Measurements from ENCODE around the gene NR3C2.

Gene NR3C2

GRCh38 chr4:148266240-148266639, 176.0 kb downstream of the NR3C2 start:
- no peak for DNase-seq

GRCh38 chr4:148265627-148266026, 176.6 kb downstream of the NR3C2 start:
- DNase-seq, result no peak

GRCh38 chr4:148263802-148264201, 178.4 kb downstream of the NR3C2 start:
- no peak for DNase-seq

GRCh38 chr4:148263127-148263526, 179.1 kb downstream of the NR3C2 start:
- no peak for DNase-seq

- DNase-seq, result no peak
Observed at GRCh38 chr4:148261848-148262247, 180.4 kb downstream of the NR3C2 start.

- no peak for DNase-seq
Observed at GRCh38 chr4:148259841-148260240, 182.4 kb downstream of the NR3C2 start.

GRCh38 chr4:148258535-148258934, 183.7 kb downstream of the NR3C2 start:
- DNase-seq, result peak in 3 of 58 donors; percentile 2 to 19 (median 15)

- no peak for DNase-seq
Observed at GRCh38 chr4:148255344-148255720, 186.9 kb downstream of the NR3C2 start.

GRCh38 chr4:148254621-148255343, 187.4 kb downstream of the NR3C2 start:
- DNase-seq, result no peak

GRCh38 chr4:148253768-148254167, 188.4 kb downstream of the NR3C2 start:
- DNase-seq, result no peak

GRCh38 chr4:148248824-148249223, 193.4 kb downstream of the NR3C2 start:
- DNase-seq, result no peak

GRCh38 chr4:148245015-148245414, 197.2 kb downstream of the NR3C2 start:
- DNase-seq, result no peak

- no peak for DNase-seq
Observed at GRCh38 chr4:148243837-148244236, 198.4 kb downstream of the NR3C2 start.

GRCh38 chr4:148240241-148240640, 202.0 kb downstream of the NR3C2 start:
- DNase-seq, result no peak

GRCh38 chr4:148239494-148239985, 202.7 kb downstream of the NR3C2 start:
- peak in 1 of 58 donors; percentile 4 for DNase-seq

- no peak for DNase-seq
Observed at GRCh38 chr4:148238811-148239493, 203.3 kb downstream of the NR3C2 start.

- no peak for DNase-seq
Observed at GRCh38 chr4:148238086-148238485, 204.1 kb downstream of the NR3C2 start.

- peak in 5 of 58 donors; percentile 1 to 11 (median 4) for DNase-seq
Observed at GRCh38 chr4:148235809-148236208, 206.4 kb downstream of the NR3C2 start.

GRCh38 chr4:148229798-148230197, 212.4 kb downstream of the NR3C2 start:
- DNase-seq, result no peak

- no peak for DNase-seq
Observed at GRCh38 chr4:148229028-148229427, 213.2 kb downstream of the NR3C2 start.

GRCh38 chr4:148227147-148227546, 215.1 kb downstream of the NR3C2 start:
- no peak for DNase-seq

GRCh38 chr4:148226341-148226740, 215.9 kb downstream of the NR3C2 start:
- no peak for DNase-seq

- DNase-seq, result no peak
Observed at GRCh38 chr4:148225639-148226038, 216.6 kb downstream of the NR3C2 start.

All from anterior cingulate cortex (tissue), 58 donors.